Subcutaneous abdominal adipose tissue (tissue), 5 donors: ENCODE measurements around the gene SMARCB1.

Experiments used
- H3K27ac ChIP-seq: one replicate; pipeline ENCODE4 v1.7.0; 2013; ENCODE audit warnings: low read depth, mild to moderate bottlenecking, inconsistent platforms, low read length, moderate library complexity
- H3K27me3 ChIP-seq, 5 donors: one replicate each; pipeline ENCODE4 v1.7.0; 2013; ENCODE audit warnings: low read length in 5 of 5, inconsistent platforms in 1 of 5; ENCODE audit not compliant: control insufficient read depth in 5 of 5, insufficient read depth in 4 of 5
- H3K36me3 ChIP-seq, 5 donors: one replicate each; pipeline ENCODE4 v1.7.0; 2013; ENCODE audit warnings: low read length in 5 of 5; ENCODE audit not compliant: control insufficient read depth in 5 of 5, insufficient read depth in 5 of 5
- H3K4me1 ChIP-seq, 5 donors: one replicate each; pipeline ENCODE4 v1.7.0; 2013; ENCODE audit warnings: low read length in 5 of 5, mild to moderate bottlenecking in 3 of 5, moderate library complexity in 1 of 5; ENCODE audit not compliant: control insufficient read depth in 5 of 5, insufficient read depth in 5 of 5
- H3K4me3 ChIP-seq, 5 donors: one replicate each; pipeline ENCODE4 v1.7.0; 2013; ENCODE audit warnings: low read length in 5 of 5, low read depth in 1 of 5
- H3K9ac ChIP-seq, 5 donors: one replicate each; pipeline ENCODE4 v1.7.0; 2013; ENCODE audit warnings: low read length in 5 of 5, mild to moderate bottlenecking in 4 of 5, moderate library complexity in 3 of 5
- H3K9me3 ChIP-seq, 5 donors: one replicate each; pipeline ENCODE4 v1.7.0; 2013; ENCODE audit warnings: low read length in 5 of 5; ENCODE audit not compliant: control insufficient read depth in 5 of 5
- donor health status: healthy.
- donor health status: healthy.
- donor health status: healthy.
- donor health status: healthy.
- donor health status: healthy.

Gene SMARCB1

DNA sequence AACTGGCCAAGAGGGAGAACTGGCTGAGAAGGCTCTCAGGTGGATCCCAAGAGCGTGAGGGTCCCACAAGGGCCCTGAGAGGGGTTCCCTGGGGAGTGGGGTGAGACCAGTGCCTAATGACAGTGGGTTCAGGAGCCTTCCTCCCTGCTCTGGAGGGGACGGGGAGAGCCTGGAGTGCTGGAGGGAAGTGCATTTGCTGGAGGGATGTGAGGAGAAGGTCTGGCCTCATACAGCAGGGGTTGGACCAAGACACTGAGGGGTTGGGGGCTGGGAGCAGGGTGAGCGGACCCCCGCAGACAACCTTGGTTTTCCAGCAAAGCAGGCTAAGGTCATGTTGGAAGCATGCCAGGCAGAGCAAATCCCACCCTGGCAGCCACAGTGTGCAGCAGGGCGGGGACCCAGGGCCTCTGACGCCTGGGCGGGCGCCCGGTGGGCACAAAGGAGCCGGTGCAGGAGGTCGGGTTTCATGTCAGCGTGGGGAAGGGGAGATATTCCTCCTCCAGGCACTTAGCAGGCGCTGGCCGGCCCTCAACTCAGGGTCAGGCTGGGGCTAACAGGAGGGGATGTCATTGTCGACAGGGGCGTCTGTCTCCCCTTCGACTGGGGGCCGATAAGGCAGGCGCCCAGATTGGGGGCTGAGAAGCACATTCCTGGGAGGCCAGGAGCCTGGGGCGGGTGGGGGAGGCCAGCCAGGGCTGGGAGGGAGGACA lies 55.1 kb downstream of the SMARCB1 start:
- no peak overlapping the region for H3K4me3 ChIP-seq

DNA sequence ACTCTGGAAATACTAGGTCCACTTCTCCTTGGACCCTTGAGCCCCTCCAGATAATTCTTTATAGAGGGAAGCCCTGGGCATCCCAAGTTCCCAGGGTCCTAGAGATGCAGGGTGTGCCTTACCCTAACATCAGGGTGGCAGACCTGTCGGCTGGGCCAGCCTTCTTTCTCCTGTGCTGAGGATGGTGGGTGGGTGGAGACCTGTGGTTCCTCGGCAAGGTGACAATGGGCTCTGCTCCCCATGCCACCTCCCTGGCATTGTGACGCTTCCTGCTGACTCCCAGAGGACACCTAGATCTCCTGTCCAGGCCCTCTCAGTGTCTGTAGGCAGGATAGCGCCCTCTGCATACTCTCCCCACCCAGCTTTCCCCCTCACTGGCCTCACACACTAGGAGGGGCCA lies 55.8 kb downstream of the SMARCB1 start:
- H3K9me3 ChIP-seq, result no peaks in the 10 kb centered on the region
- H3K9ac ChIP-seq, result no peak overlapping the region
- no peak overlapping the region for H3K4me3 ChIP-seq
- no peak overlapping the region for H3K27ac ChIP-seq
- H3K4me1 ChIP-seq, result peaks cover 1 to 56% (median 53%) of the 10 kb centered on the region in 5 donors
- no peaks in the 10 kb centered on the region for H3K36me3 ChIP-seq
- no peaks in the 10 kb centered on the region for H3K27me3 ChIP-seq

More for the DNA sequence above, 55.1 kb downstream of the SMARCB1 start:
- H3K27ac ChIP-seq, result no peak overlapping the region
- H3K9ac ChIP-seq, result no peak overlapping the region
- no peaks in the 10 kb centered on the region for H3K36me3 ChIP-seq
- no peaks in the 10 kb centered on the region for H3K27me3 ChIP-seq
- H3K4me1 ChIP-seq, result peaks cover 1 to 51% (median 47%) of the 10 kb centered on the region in 5 donors
- no peaks in the 10 kb centered on the region for H3K9me3 ChIP-seq

DNA sequence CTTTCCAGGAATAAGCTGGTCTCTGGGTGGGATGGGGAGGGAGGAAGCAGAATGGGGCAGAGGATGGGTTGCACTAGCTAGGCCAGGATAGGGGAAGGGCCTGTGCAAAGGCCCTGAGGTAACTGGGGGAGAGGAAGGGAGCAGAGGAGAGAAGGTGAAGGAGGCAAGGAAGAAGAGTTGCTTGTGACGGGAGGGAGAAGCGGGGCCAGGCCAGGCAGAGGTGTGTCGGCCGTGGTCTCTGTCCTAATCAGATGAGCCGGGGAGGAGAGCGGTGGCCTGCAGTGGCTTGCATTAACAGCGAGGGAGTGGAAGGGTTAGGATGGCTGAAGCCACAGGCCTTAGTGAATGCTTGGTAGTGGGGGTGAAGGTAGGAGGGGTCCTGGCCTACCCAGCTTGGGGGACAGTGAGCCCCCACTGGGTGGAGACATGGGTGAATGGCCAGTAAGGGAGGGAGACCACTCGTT lies 58.0 kb downstream of the SMARCB1 start:
- H3K4me3 ChIP-seq, result no peak overlapping the region
- peak overlapping the region in 1 of 5 donors; percentile 60 for H3K9ac ChIP-seq
- no peak overlapping the region for H3K27ac ChIP-seq
- peaks cover 1 to 46% (median 40%) of the 10 kb centered on the region in 5 donors for H3K4me1 ChIP-seq
- H3K9me3 ChIP-seq, result no peaks in the 10 kb centered on the region
- H3K36me3 ChIP-seq, result no peaks in the 10 kb centered on the region
- no peaks in the 10 kb centered on the region for H3K27me3 ChIP-seq

DNA sequence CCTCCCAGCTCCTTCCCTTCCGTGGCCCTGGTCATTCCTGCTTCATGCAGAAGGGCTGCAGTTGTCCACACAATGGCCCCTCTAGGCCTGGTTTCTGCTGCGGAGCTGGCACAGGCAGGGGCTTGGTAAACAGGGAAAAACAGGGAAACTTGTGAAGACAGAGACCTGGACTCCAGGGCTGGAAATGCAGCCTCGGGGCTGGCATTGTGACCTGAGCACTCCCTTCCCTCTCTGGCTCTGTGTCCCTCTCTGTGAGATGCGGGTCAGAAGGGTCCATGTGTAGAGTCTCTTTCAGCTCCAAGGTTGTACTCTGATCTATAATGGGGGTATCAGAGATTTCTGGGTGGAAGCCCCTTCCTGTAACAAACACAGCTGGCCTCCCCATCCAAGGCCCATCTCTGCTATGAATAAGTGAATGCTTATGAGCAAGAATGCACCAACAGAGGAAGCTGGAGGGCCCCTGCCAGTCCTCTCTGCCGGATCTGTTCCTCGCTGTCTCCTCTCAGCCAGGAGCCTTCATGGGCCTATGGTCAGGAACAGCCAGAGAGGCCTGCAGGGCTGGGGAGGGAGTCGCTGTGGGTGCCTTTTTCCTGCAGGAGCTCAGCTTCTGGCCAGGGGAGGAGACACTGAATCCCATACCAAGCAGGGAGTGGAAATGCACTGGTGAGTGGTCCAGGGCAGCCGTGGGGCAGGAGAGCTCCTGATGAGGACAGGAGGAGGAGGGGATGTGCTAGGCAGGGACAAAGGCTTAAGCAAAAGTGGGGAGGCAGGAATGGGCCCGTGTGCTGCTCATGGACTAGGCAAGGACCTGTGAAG lies 58.7 kb downstream of the SMARCB1 start:
- Histone ChIP-seq H3K27me3 (no peaks in the 10 kb centered on the region), H3K4me1 (peaks cover 1 to 45% (median 38%) of the 10 kb centered on the region in 5 donors), H3K4me3 (no peak overlapping the region), H3K27ac (no peak overlapping the region), H3K9me3 (no peaks in the 10 kb centered on the region), H3K9ac (peak overlapping the region in 1 of 5 donors; percentile 30), H3K36me3 (no peaks in the 10 kb centered on the region)

DNA sequence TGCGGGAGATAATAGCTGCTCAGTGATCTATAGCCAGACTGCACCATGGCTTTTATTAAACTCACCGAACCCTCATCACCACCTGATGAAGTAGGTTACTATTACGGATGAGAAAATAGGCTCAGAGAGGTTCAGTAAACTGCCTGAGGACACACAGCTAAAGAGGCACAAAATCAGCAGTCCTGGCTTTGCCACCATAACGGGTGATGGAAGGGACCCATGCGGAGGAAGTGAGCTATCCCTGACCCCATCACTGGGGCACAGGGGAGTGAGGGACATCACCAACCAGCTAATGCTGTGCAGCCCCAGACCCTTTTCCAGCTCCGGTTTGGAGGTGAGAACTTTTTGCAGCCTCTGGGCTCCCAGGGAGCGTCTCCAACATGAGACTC lies 59.3 kb downstream of the SMARCB1 start:
- Histone ChIP-seq H3K27ac (no peak overlapping the region), H3K36me3 (no peaks in the 10 kb centered on the region), H3K27me3 (no peaks in the 10 kb centered on the region), H3K4me3 (no peak overlapping the region), H3K4me1 (peaks cover 1 to 45% (median 38%) of the 10 kb centered on the region in 5 donors), H3K9me3 (no peaks in the 10 kb centered on the region), H3K9ac (peak overlapping the region in 3 of 5 donors; percentile 2 to 30 (median 26))

DNA sequence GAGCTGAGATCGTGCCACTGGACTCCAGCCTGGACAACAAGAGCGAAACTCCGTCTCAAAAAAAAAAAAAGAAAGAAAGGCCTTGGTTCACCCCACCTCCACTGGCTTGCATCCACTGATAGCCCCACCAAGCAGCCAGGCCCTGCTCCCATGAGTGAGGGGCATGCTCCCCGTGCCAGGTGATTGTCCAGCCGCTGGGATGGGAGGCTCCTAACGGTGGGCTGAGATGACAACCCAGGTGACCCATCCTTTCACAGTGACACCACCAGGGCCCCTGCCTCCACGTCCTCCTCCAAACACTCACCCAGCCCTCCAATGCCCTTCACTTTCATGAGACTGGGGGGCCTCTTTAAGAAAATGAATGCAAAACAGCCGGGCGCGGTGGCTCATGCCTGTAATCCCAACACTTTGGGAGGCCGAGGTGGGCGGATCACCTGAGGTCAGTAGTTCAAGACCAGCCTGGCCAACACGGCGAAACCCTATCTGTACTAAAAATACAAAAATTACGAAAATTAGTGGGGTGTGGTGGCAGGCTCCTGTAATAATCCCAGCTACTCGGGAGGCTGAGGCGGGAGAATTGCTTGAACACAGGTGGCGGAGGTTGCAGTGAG lies 60.6 kb downstream of the SMARCB1 start:
- H3K27me3 ChIP-seq, result no peaks in the 10 kb centered on the region
- H3K27ac ChIP-seq, result no peak overlapping the region
- no peak overlapping the region for H3K9ac ChIP-seq
- no peaks in the 10 kb centered on the region for H3K9me3 ChIP-seq
- peaks cover 1 to 45% (median 38%) of the 10 kb centered on the region in 5 donors for H3K4me1 ChIP-seq
- H3K4me3 ChIP-seq, result no peak overlapping the region
- no peaks in the 10 kb centered on the region for H3K36me3 ChIP-seq

DNA sequence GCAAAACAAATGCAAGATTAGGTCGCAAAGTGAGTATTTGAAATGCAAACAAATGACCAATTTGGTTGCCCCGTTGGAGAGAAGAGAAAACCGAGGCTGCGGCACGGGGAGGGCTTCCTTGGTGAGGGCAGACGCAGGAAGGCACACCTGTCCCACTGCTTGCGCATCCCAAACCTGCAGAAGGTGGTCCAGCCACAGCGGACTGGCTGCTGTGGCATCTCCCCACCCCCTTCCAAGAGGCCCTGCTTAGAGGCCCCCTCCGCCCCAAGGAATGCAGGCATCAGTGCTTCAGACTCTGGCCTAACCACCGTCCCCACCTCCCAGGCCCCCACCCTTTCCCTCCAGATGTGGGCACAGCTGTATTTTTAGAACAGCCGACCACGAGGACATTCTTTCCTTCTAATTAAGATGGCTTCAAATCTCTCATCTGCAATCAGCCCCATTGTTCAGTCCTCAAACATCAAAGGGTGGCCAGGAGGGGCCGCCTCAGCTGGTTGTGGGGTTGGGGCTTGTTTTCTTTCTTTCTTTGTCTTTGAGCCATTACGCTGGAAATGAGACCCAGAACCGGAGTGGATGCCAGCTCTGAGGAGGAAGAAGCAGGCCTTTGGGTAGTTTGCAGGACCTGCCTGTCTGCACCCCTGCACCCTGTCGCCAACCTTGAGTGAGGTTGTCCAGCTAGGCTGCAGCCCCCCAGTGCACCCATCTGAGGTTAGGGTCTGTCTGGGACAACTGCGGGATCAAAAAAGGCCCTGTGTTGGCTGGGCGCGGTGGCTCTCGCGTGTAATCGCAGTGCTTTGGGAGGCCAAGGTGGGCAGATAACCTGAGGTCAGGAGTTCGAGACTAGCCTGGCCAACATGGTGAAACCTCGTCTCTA lies 61.5 kb downstream of the SMARCB1 start:
- H3K27me3 ChIP-seq, result no peaks in the 10 kb centered on the region
- H3K4me3 ChIP-seq, result no peak overlapping the region
- H3K9me3 ChIP-seq, result no peaks in the 10 kb centered on the region
- no peak overlapping the region for H3K27ac ChIP-seq
- H3K9ac ChIP-seq, result no peak overlapping the region
- no peaks in the 10 kb centered on the region for H3K36me3 ChIP-seq
- H3K4me1 ChIP-seq, result peaks cover 1 to 42% (median 38%) of the 10 kb centered on the region in 5 donors

DNA sequence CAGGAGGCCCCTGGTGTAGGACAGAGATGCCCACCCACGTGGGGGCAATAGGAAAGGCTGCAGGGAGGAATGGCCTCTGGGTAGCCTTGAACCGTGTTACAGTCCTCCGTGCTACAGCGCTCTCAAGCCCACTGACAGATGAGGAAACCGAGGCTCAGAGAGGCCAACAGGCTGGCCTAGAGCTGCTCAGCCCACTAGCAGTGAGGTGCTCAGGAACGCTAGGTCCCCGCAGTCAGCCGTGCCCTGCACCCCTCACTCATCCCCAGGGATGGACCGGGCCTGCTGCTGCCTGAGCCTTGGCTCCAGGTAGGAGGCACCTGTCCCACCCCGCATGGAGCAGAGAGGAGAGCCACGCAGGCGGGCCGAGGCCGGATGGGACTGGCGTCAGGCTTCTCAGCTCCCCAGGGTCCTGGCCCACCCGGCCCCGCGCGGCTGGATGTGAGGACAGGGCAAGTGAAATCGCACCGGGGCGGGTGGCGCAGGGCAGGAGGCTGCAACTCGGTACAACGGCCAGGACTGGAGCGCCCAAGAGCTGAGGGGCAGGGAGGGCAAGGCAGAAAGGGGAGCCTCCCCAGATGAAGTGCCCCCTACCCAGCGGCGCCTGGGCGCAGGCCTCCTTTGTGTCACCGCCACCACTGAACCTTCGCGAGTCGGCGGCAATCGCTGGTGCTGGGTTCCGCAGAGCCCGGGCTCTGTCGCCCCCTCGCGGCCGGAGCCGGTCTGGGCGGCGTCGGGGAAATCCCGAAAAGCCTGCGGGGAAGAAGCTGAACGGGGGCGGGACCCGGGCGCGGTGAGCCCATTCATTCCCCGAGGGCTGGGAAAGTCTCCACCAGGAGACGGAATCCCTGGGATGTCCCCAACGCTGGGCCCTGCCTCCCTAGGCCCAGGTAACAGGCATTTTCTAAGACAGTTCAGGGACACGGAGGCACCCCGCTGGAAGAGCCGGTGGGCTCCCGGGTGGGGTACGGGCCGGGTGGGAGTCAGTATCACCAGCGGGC lies 62.5 kb downstream of the SMARCB1 start:
- Histone ChIP-seq H3K9me3 (no peaks in the 10 kb centered on the region), H3K4me1 (peaks cover 1 to 40% (median 35%) of the 10 kb centered on the region in 5 donors), H3K36me3 (no peaks in the 10 kb centered on the region), H3K27me3 (no peaks in the 10 kb centered on the region), H3K27ac (no peak overlapping the region), H3K9ac (peak overlapping the region in 1 of 5 donors; percentile 45), H3K4me3 (peak overlapping the region in 3 of 5 donors; percentile 22 to 47 (median 42))
